Loucy (cell line): ENCODE measurements around the gene CDH13.

Source experiments
- H2AFZ ChIP-seq: fragments of 200-600 bp; sonication (generic); 2 replicates; pipeline ENCODE4 v1.6.0; 2016; ENCODE audit warnings: antibody characterized with exemption, mild to moderate bottlenecking, low read length, moderate library complexity
- H3F3A ChIP-seq: fragments of 200-600 bp; 2 replicates; pipeline ENCODE4 v1.6.0; 2016; ENCODE audit warnings: antibody characterized with exemption, low read depth, mild to moderate bottlenecking
- H3K27me3 ChIP-seq: fragments of 200-600 bp; sonication (generic); 2 replicates; pipeline ENCODE4 v1.6.1; 2014; ENCODE audit warnings: low read length, mild to moderate bottlenecking; ENCODE audit not compliant: insufficient read depth, poor library complexity, severe bottlenecking
- H3K36me3 ChIP-seq: fragments of 200-600 bp; sonication (generic); 2 replicates; pipeline ENCODE4 v1.6.1; 2016; ENCODE audit warnings: low read length; ENCODE audit not compliant: insufficient read depth
- H3K4me1 ChIP-seq: fragments of 200-600 bp; sonication (generic); 2 replicates; pipeline ENCODE4 v1.5.1; 2014; ENCODE audit warnings: low read length, mild to moderate bottlenecking; ENCODE audit not compliant: insufficient read depth, poor library complexity, severe bottlenecking
- H3K4me2 ChIP-seq: fragments of 200-600 bp; sonication (generic); 2 replicates; pipeline ENCODE4 v1.6.0; 2014; ENCODE audit warnings: antibody characterized with exemption, low read length, low read depth, mild to moderate bottlenecking; ENCODE audit not compliant: poor library complexity, severe bottlenecking
- H3K4me3 ChIP-seq: fragments of 200-600 bp; sonication (generic); 2 replicates; pipeline ENCODE4 v1.5.1; 2014; ENCODE audit warnings: low read length, mild to moderate bottlenecking, mixed read lengths; ENCODE audit not compliant: poor library complexity, severe bottlenecking
- H3K79me2 ChIP-seq: fragments of 200-600 bp; sonication (generic); 2 replicates; pipeline ENCODE4 v1.6.1; 2014; ENCODE audit warnings: low read length; ENCODE audit not compliant: insufficient read depth
- H3K9ac ChIP-seq: fragments of 200-600 bp; sonication (generic); 2 replicates; pipeline ENCODE4 v1.6.0; 2014; ENCODE audit warnings: mild to moderate bottlenecking, low read depth, low read length, moderate library complexity; ENCODE audit not compliant: poor library complexity, severe bottlenecking
- H3K9me2 ChIP-seq: fragments of 200-600 bp; sonication (generic); replicated peaks from 2 replicates; pipeline ENCODE4 v1.6.1; 2016; ENCODE audit warnings: low read depth, low read length, mixed read lengths
- H3K9me3 ChIP-seq: fragments of 200-600 bp; sonication (generic); 2 replicates; pipeline ENCODE4 v1.6.1; 2014; ENCODE audit warnings: mild to moderate bottlenecking, antibody characterized with exemption, low read length, low read depth; ENCODE audit not compliant: insufficient read depth
- H4K20me1 ChIP-seq: fragments of 200-600 bp; sonication (generic); 2 replicates; pipeline ENCODE4 v1.6.0; 2014; ENCODE audit warnings: antibody characterized with exemption, low read length, mild to moderate bottlenecking; ENCODE audit not compliant: insufficient read depth, poor library complexity, severe bottlenecking
- EZH2phosphoT487 ChIP-seq: fragments of 200-600 bp; IDR thresholded peaks from 2 replicates; pipeline ENCODE4 v1.6.1; 2018; ENCODE audit warnings: antibody characterized with exemption, mild to moderate bottlenecking, moderate library complexity, borderline replicate concordance
- TF ChIP-seq, protein P1 (sequence below): fragments of 200-600 bp; sonication (generic); conservative IDR thresholded peaks from 2 replicates; pipeline ENCODE4 v1.5.1; 2014; ENCODE audit warnings: mild to moderate bottlenecking, antibody characterized with exemption, low read length

Gene CDH13

GRCh38 chr16:83721676-83722075, 1094.9 kb downstream of the CDH13 start:
- Histone ChIP-seq H3K9me2 (no peaks in the 10 kb centered on the region), H3K36me3 (no peaks in the 10 kb centered on the region), H2AFZ (no peak overlapping the region), H3K4me2 (no peak overlapping the region), H3K9me3 (no peaks in the 10 kb centered on the region), H4K20me1 (no peaks in the 10 kb centered on the region), H3K9ac (no peak overlapping the region), H3K4me1 (peaks cover 50% of the 10 kb centered on the region), H3F3A (no peaks in the 10 kb centered on the region), H3K27me3 (no peaks in the 10 kb centered on the region), H3K4me3 (no peak overlapping the region), H3K79me2 (no peaks in the 10 kb centered on the region)
- TF ChIP-seq, protein P1, sequence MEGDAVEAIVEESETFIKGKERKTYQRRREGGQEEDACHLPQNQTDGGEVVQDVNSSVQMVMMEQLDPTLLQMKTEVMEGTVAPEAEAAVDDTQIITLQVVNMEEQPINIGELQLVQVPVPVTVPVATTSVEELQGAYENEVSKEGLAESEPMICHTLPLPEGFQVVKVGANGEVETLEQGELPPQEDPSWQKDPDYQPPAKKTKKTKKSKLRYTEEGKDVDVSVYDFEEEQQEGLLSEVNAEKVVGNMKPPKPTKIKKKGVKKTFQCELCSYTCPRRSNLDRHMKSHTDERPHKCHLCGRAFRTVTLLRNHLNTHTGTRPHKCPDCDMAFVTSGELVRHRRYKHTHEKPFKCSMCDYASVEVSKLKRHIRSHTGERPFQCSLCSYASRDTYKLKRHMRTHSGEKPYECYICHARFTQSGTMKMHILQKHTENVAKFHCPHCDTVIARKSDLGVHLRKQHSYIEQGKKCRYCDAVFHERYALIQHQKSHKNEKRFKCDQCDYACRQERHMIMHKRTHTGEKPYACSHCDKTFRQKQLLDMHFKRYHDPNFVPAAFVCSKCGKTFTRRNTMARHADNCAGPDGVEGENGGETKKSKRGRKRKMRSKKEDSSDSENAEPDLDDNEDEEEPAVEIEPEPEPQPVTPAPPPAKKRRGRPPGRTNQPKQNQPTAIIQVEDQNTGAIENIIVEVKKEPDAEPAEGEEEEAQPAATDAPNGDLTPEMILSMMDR = no peak
- no peak for TF ChIP-seq EZH2phosphoT487

GRCh38 chr16:83722456-83723183, 1095.9 kb downstream of the CDH13 start:
- TF ChIP-seq, protein P1 = no peak
- no peak for TF ChIP-seq EZH2phosphoT487
- Histone ChIP-seq H3K9me3 (no peaks in the 10 kb centered on the region), H3K79me2 (no peaks in the 10 kb centered on the region), H3K27me3 (no peaks in the 10 kb centered on the region), H3K4me3 (no peak overlapping the region), H4K20me1 (no peaks in the 10 kb centered on the region), H3K4me2 (no peak overlapping the region), H3F3A (peaks cover 5% of the 10 kb centered on the region; the same call in 1 of the 2 replicates), H3K9me2 (no peaks in the 10 kb centered on the region), H3K36me3 (no peaks in the 10 kb centered on the region), H3K9ac (no peak overlapping the region), H2AFZ (no peak overlapping the region), H3K4me1 (peaks cover 56% of the 10 kb centered on the region)

- no peak overlapping the region for H3K4me3 ChIP-seq
- no peaks in the 10 kb centered on the region for H3K9me2 ChIP-seq
- H2AFZ ChIP-seq = no peak overlapping the region
- H3K79me2 ChIP-seq = no peaks in the 10 kb centered on the region
- no peaks in the 10 kb centered on the region for H3K36me3 ChIP-seq
- no peaks in the 10 kb centered on the region for H3K27me3 ChIP-seq
- peaks cover 11% of the 10 kb centered on the region for H3F3A ChIP-seq
- no peaks in the 10 kb centered on the region for H4K20me1 ChIP-seq
- no peak overlapping the region for H3K4me2 ChIP-seq
- no peaks in the 10 kb centered on the region for H3K9me3 ChIP-seq
- H3K9ac ChIP-seq = no peak overlapping the region
- TF ChIP-seq EZH2phosphoT487 = no peak
- TF ChIP-seq, protein P1 = no peak
- H3K4me1 ChIP-seq = peaks cover 60% of the 10 kb centered on the region
Observed at GRCh38 chr16:83723244-83723643, 1096.5 kb downstream of the CDH13 start.
